HepG2 (cell line): ENCODE measurements around the gene GGTLC2. TPM values are rescaled to one million over a fixed set of nuclear protein-coding genes. Genes with fewer than 3 reads are reported as not detected.

Experiments used
- ATAC-seq: fragments of 200-7000 bp; cut with Tn5 transposase; 3 replicates; pipeline ENCODE4 v1.9.1; 2020; ENCODE audit warnings: mild to moderate bottlenecking, moderate library complexity
- BruUV-seq: library from RNA; stranded (reverse); fragments of 400-500 nt; replicated peaks from 2 replicates; lab custom pipeline; 2021; lab: Mats Ljungman, UMichigan
- CTCF ChIA-PET: fragments of 300-600 bp; formaldehyde crosslinking; extraction: SDS; loops from one replicate; lab custom pipeline; 2021; ENCODE audit warnings: low total read pairs, inconsistent platforms, low intra/inter-chr PET ratio; lab: Yijun Ruan, JAX
- POLR2A ChIA-PET: fragments of 350-600 bp; sonication (Branson Sonifier 250); formaldehyde crosslinking; loops from one replicate; lab custom pipeline; 2020; ENCODE audit warnings: antibody characterized with exemption, inconsistent platforms; lab: Yijun Ruan, JAX
- DNase-seq: peaks from one replicate; pipeline ENCODE4 v3.0.0-alpha.2; 2015; ENCODE audit warnings: low spot score
- FAIRE-seq: peaks from 3 replicates; lab custom pipeline; 2011; peaks lifted over from hg19 to GRCh38; lab: Jason Lieb, UNC
- H2AFZ ChIP-seq: one replicate; pipeline ENCODE4 v1.6.1; 2011; ENCODE audit warnings: low read length, inconsistent platforms
- H3K27ac ChIP-seq: fragments of 300-600 bp; 3 replicates; pipeline ENCODE4 v1.8.0; 2011; ENCODE audit warnings: mixed run types, mild to moderate bottlenecking, mixed read lengths, low read length, inconsistent platforms; ENCODE audit not compliant: insufficient read depth; ENCODE audit errors: extremely low read length
- H3K27me3 ChIP-seq, 2 experiments: fragments of 200-600 bp in 1 of 2; 2 replicates in 1 of 2; 3 replicates in 1 of 2; pipeline versions ENCODE4 v1.6.0 to v1.8.0; 2011; ENCODE audit warnings: low read length in 2 of 2, mild to moderate bottlenecking in 2 of 2, moderate library complexity in 2 of 2, inconsistent platforms in 1 of 2; ENCODE audit not compliant: insufficient read depth in 2 of 2, control insufficient read depth in 1 of 2
- H3K36me3 ChIP-seq, 2 experiments: fragments of 200-600 bp in 1 of 2; replicated peaks in 1 of 2; 2 replicates in 1 of 2; 3 replicates in 1 of 2; pipeline versions ENCODE4 v1.5.1 to v1.8.0; 2011; ENCODE audit warnings: low read length in 2 of 2, inconsistent platforms in 1 of 2; ENCODE audit not compliant: insufficient read depth in 2 of 2, control insufficient read depth in 1 of 2
- H3K4me1 ChIP-seq: 2 replicates; pipeline ENCODE4 v1.5.1; 2012; ENCODE audit warnings: low read length, inconsistent platforms; ENCODE audit not compliant: insufficient read depth
- H3K4me2 ChIP-seq: 2 replicates; pipeline ENCODE4 v1.6.0; 2011; ENCODE audit warnings: low read depth, low read length, inconsistent platforms
- H3K4me3 ChIP-seq, 3 experiments: fragments of 200-600 bp in 1 of 3; sonication (generic), shearing (Covaris generic) in 1 of 3; replicated peaks in 1 of 3; 2 replicates each; pipeline ENCODE4 v1.5.1; 2011 to 2016; ENCODE audit warnings: low read length in 3 of 3, inconsistent platforms in 2 of 3, low read depth in 2 of 3, mild to moderate bottlenecking in 2 of 3, control low read depth in 1 of 3, mixed read lengths in 1 of 3; ENCODE audit not compliant: insufficient read depth in 1 of 3
- H3K79me2 ChIP-seq: one replicate; pipeline ENCODE4 v1.6.1; 2011; ENCODE audit warnings: low read length, inconsistent platforms; ENCODE audit not compliant: insufficient read depth
- H3K9ac ChIP-seq: 2 replicates; pipeline ENCODE4 v1.6.0; 2011; ENCODE audit warnings: mild to moderate bottlenecking, low read depth, low read length, inconsistent platforms; ENCODE audit not compliant: insufficient read depth
- H3K9me3 ChIP-seq: 2 replicates; pipeline ENCODE4 v1.5.1; 2012; ENCODE audit warnings: mild to moderate bottlenecking, low read length
- H4K20me1 ChIP-seq: 2 replicates; pipeline ENCODE4 v1.6.0; 2011; ENCODE audit warnings: inconsistent platforms, mild to moderate bottlenecking, low read length, moderate library complexity; ENCODE audit not compliant: insufficient read depth
- BCL6 ChIP-seq: IDR thresholded peaks from 2 replicates; pipeline ENCODE4 v1.6.1; 2016; ENCODE audit warnings: missing genetic modification reagents, missing compliant biosample characterization
- CBX2 ChIP-seq, 2 experiments: fragments of 200-600 bp in 1 of 2; sonication (generic); formaldehyde crosslinking in 1 of 2; IDR thresholded peaks; 2 replicates each; pipeline versions ENCODE4 v1.7.0 to v1.8.1; 2018 to 2022; ENCODE audit warnings: low read depth in 2 of 2, low read length in 1 of 2, mild to moderate bottlenecking in 1 of 2, missing genetic modification reagents in 1 of 2
- CREB1 ChIP-seq, 2 experiments: fragments of 450-650 bp in 1 of 2; IDR thresholded peaks; 2 replicates each; pipeline ENCODE4 v1.6.1; 2016 to 2017; ENCODE audit warnings: control low read depth in 1 of 2, mild to moderate bottlenecking in 1 of 2, missing compliant biosample characterization in 1 of 2, missing genetic modification characterization in 1 of 2
- CTCF ChIP-seq: sonication (generic); formaldehyde crosslinking; IDR thresholded peaks from 2 replicates; pipeline ENCODE4 v1.5.0; 2020; ENCODE audit warnings: mild to moderate bottlenecking, missing genetic modification reagents, moderate library complexity
- DZIP1 ChIP-seq: sonication (generic); formaldehyde crosslinking; IDR thresholded peaks from 2 replicates; pipeline ENCODE4 v1.5.0; 2020; ENCODE audit warnings: mild to moderate bottlenecking, missing genetic modification reagents
- HNRNPLL ChIP-seq: fragments of 200-400 bp; formaldehyde crosslinking; IDR thresholded peaks from 2 replicates; pipeline ENCODE4 v1.6.1; 2017; ENCODE audit warnings: mild to moderate bottlenecking, low read depth, low read length; ENCODE audit not compliant: poor library complexity, severe bottlenecking
- MTF1 ChIP-seq: sonication (generic); formaldehyde crosslinking; IDR thresholded peaks from 2 replicates; pipeline ENCODE4 v1.5.0; 2020; ENCODE audit warnings: missing genetic modification reagents
- ZMAT5 ChIP-seq: sonication (generic); formaldehyde crosslinking; IDR thresholded peaks from 2 replicates; pipeline ENCODE4 v1.5.0; 2020; ENCODE audit warnings: mild to moderate bottlenecking, low read depth, missing genetic modification reagents, borderline replicate concordance
- ZNF574 ChIP-seq: sonication (generic); formaldehyde crosslinking; IDR thresholded peaks from 2 replicates; pipeline ENCODE4 v1.4.0; 2020; ENCODE audit warnings: missing genetic modification reagents
- WGBS: methylation state at CpG from one replicate; pipeline ENCODE4 v1.1.6; 2017; ENCODE audit warnings: low lambda C conversion rate; 5-methylcytosine and 5-hydroxymethylcytosine counted together
- in situ Hi-C: cut with HindIII; loops from 2 replicates; pipeline ENCODE4 v1.10.0; 2017; ENCODE audit warnings: low pct_unique_long_range_greater_than_20kb; ENCODE audit not compliant: extremely low pct_ligation_motif_present
- intact Hi-C: fragments of 100-400 bp; cut with micrococcal nuclease; formaldehyde crosslinking; loops from one replicate; pipeline ENCODE4 v1.10.0; 2022; ENCODE audit not compliant: unreplicated experiment
- polyA plus RNA-seq, 8 experiments: library from polyadenylated mRNA; depleted of rRNA in 3 of 8; stranded (reverse) in 7 of 8; unstranded in 1 of 8; fragments of >200 nt; fragmentation: Illumina TruSeq in 4 of 8; extraction: Trizol in 4 of 8; gene quantifications; 2 replicates each; pipeline versions ENCODE4 v1.2.1 to v1.2.3, GENCODE V29; 2011 to 2016; ENCODE audit warnings: low read depth in 4 of 8, missing spikeins in 1 of 8, mixed read lengths in 1 of 8; ENCODE audit not compliant: insufficient read depth in 1 of 8
- total RNA-seq, 5 experiments: library from RNA; depleted of rRNA; stranded (reverse); fragments of >200 nt; fragmentation: Illumina TruSeq; extraction: Trizol; gene quantifications; 2 replicates each; pipeline ENCODE4 v1.2.3, GENCODE V29; 2016; ENCODE audit warnings: low read depth in 1 of 5

The GGTLC2 gene
- total and polyA plus RNA-seq, 2 of the 13 experiments (the other 11 are each of a cell fraction or from before 2014, with no cell fraction given): not detected

- TF ChIP-seq BCL6 (CRISPR knock-in tag): no peak
- TF ChIP-seq MTF1 (CRISPR knock-in tag): no peak
- TF ChIP-seq CBX2 (IDR thresholded peaks at IDR 0.05; ENCODE audit: low read depth, low read length): no peak
- TF ChIP-seq CBX2 (CRISPR knock-in tag; IDR thresholded peaks at IDR 0.05; ENCODE audit: low read depth): no peak
- no peak for TF ChIP-seq CREB1 (IDR thresholded peaks at IDR 0.05)
- TF ChIP-seq CREB1 (CRISPR knock-in tag; IDR thresholded peaks at IDR 0.05): no peak
Measured at GRCh38 chr22:22599248-22599647, 45.2 kb upstream of the GGTLC2 start (continued).

- H4K20me1 ChIP-seq: no peaks in the 10 kb centered on the region
- TF ChIP-seq ZMAT5 (CRISPR knock-in tag) (no peak), HNRNPLL (no peak), ZNF574 (no peak), DZIP1 (CRISPR knock-in tag) (no peak), CTCF (CRISPR knock-in tag) (no peak)
- intact Hi-C loops (no loop called here), in situ Hi-C loops (no loop called here)
- peaks cover 2 to 22% of the 10 kb centered on the region in 2 experiments; a peak in 3 of 5 replicates for H3K27me3 ChIP-seq
- ATAC-seq (no peak), DNase-seq (no peak), FAIRE-seq (no peak)
- H3K9me3 ChIP-seq: no peaks in the 10 kb centered on the region
- H3K27ac ChIP-seq: no peak overlapping the region
- H3K4me3 ChIP-seq: no peak overlapping the region
- H3K4me1 ChIP-seq: no peaks in the 10 kb centered on the region
- H2AFZ ChIP-seq: no peak overlapping the region
- 3% methylated on average over 4 of the region's 6 CpGs for WGBS
- ChIA-PET POLR2A (no interaction called here), CTCF (no interaction called here)
- H3K79me2 ChIP-seq: no peaks in the 10 kb centered on the region
- H3K4me2 ChIP-seq: no peak overlapping the region
- H3K36me3 ChIP-seq: no peaks in the 10 kb centered on the region
- no TSS peak for BruUV-seq
- H3K9ac ChIP-seq: no peak overlapping the region
Measured at GRCh38 chr22:22600531-22601261, 43.7 kb upstream of the GGTLC2 start.
